CD4-positive, alpha-beta T cell treated with Interferon gamma for 1 hour (primary cell): ENCODE measurements around the gene CDK1.

Experiments used
- DNase-seq: peaks from one replicate; pipeline ENCODE4 v3.0.0-alpha.2; 2020

The CDK1 gene

GRCh38 chr10:60778971-60779796, 906 bp downstream of the CDK1 start:
- no peak for DNase-seq

- no peak for DNase-seq
These were observed 3.4 kb downstream of the CDK1 start for GRCh38 chr10:60781661-60782060.

GRCh38 chr10:60784641-60785040, 6.4 kb downstream of the CDK1 start:
- DNase-seq, result no peak

DNA sequence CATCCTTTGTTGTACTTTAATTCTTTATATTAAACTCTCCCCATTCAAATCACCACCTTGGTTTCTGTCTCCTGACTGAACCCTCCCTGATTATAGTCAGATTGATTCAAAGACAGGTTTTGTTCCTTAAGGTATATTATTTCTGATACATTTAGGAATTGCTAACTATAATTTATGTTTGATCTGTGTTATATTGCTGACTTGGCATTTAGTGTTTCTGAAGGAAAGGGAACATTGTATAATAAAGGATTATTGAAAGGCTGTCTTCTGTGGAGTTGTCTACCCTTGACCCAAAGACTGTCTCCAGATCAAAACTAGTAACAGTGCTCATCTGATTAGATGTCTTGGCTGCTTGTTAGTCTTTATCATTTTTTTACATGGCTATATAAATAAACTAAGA, 10.3 kb downstream of the CDK1 start:
- DNase-seq, result no peak

GRCh38 chr10:60789340-60789739, 11.1 kb downstream of the CDK1 start:
- no peak for DNase-seq

GRCh38 chr10:60794953-60795352, 16.7 kb downstream of the CDK1 start:
- DNase-seq, result no peak

GRCh38 chr10:60795465-60796202, 17.4 kb downstream of the CDK1 start:
- no peak for DNase-seq

GRCh38 chr10:60796481-60796880, 18.2 kb downstream of the CDK1 start:
- DNase-seq, result no peak

DNA sequence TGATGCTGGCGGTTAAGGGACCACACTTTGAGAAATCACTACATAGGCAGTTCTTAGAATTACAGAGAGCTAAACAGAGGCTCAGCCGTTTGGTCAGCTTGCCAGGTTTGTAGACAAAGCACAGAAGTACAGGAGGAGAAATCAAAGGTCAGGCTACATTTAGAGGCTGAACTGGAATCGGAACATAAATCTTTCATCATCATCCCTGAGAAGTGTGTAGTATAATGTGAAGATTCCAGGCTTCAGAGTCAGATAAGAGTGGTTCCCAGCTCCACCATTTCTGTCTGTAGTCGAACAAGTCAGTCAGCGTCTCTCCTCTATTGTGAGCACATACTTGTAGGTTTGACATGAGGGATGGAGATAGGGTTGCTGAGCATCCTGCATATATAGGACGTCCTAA, 18.9 kb downstream of the CDK1 start:
- DNase-seq, result no peak

DNA sequence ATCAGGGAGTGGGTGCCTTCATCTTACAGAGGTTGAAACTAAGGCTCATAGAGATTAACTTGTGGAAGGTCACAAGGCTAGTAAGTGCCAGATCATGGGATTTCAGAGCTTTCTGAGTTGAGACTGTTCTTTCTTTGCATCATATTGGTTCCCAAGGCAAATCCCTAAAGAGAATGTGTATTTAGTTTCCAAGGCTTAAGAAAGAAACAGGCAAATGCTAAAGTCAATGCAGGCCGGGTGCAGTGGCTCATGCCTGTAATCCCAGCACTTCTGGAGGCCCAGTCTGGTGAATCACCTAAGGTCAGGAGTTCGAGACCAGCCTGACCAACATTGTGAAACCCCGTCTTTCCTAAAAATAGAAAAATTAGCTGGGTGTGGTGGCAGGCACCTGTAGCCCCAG, 19.8 kb downstream of the CDK1 start:
- DNase-seq, result no peak

GRCh38 chr10:60798870-60799269, 20.6 kb downstream of the CDK1 start:
- DNase-seq, result no peak

DNA sequence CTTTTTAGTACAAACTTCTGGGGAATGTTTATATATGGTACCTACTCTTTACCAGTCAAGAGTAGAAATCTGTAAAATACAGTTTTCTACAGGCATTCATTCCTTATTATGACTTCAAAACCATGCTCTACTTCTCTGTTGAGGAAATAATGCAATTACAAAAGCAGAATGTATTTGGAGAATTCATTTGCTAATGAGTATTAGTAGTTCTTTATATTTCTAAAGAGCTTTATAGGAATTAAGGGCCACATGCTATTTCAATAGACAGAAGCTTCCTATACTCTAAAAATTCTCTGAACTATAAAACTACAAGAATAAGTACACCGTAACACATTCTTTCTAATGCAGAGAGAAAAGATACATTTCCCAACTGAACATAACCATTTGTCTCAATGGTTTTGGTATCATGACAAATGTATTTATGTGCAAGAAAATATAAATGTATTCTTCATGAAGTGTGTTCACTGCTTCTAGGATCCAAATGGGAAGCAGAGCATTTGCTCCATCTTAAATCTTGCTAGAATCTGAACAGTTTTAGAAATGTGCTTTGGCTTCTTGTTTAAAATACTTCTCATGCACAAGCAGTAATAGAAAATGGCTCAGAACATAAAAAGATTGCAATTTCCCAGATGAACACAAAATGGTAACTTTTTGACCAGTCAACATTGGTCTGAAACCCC, 21.8 kb downstream of the CDK1 start:
- no peak for DNase-seq

DNA sequence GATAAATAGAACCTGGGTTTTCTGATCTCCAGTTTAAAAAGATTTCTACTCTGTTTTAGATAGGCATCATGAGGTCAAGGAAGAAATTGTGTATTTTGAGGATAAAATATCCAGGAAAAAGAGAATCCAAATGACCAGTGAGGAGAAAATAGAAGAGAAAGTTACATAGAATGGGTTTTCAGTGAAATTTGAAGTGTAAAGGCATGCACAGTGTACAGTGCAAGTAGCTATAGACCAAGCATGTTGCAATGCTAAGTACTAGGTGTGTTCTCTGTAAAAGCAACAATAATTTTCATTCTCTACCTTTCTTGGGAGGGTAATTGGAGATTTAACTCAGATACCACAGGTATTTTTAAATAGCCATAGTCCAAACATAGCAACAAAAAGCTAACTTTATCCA, 22.6 kb downstream of the CDK1 start:
- DNase-seq, result no peak

DNA sequence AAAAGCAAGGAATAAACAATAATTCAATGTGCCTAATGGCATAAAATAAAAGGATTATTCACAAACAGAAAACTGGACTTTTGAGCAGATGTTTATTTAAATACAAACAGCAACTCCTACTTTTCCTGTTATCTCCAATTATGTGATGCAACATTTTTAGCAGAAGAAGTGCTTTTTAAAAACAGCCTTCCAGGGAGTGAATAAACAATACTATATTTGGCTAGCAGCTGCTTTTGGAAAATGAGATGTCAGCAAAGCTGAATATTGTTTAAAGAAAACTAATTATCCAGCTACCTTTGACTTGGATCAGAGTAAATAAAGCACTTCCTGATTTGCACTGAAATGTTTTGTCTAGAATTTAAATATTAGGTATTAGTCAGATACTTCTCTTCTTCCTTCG, 23.2 kb downstream of the CDK1 start:
- DNase-seq, result no peak

DNA sequence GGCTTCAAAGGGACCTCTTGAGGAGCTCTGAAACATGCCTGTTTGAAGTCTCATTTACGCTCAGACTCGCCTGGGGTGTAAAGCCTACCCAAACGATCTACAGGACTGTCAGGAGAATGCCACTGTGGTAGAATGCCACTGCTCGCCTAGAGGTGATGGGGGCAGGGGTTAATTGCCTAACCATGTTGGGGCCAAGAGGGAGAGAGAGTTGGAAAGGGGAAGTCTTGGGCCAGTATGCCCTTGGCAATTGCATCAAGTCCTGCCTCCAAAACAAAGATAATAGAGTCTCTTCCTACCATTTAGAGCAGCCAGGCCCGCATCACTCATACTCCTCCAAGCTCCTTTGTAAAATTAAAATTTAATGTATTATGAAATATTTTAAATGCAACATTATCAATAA, 25.2 kb downstream of the CDK1 start:
- DNase-seq, result no peak

GRCh38 chr10:60803865-60804264, 25.6 kb downstream of the CDK1 start:
- no peak for DNase-seq

GRCh38 chr10:60806921-60807320, 28.6 kb downstream of the CDK1 start:
- DNase-seq, result no peak

- DNase-seq, result no peak
These were observed 29.2 kb downstream of the CDK1 start for GRCh38 chr10:60807499-60807898.

DNA sequence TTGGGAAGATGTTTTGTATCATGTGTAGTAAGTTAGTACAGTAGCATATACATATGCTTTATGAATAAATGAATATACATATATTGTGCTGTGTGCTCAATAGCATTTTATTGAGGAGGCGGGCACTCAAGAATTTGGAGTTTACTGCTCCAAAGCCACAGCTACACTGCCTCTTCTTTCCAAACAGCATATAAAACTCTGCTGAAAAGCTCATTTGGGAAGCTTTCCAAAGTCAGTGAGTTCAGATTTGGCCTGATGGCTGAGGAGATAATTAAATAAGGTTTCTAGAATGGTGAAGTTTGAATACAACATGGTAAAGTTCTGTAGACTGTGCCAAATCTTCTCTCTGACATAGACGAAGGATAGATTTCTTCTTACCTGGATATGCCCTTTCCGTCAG, 29.8 kb downstream of the CDK1 start:
- no peak for DNase-seq

DNA sequence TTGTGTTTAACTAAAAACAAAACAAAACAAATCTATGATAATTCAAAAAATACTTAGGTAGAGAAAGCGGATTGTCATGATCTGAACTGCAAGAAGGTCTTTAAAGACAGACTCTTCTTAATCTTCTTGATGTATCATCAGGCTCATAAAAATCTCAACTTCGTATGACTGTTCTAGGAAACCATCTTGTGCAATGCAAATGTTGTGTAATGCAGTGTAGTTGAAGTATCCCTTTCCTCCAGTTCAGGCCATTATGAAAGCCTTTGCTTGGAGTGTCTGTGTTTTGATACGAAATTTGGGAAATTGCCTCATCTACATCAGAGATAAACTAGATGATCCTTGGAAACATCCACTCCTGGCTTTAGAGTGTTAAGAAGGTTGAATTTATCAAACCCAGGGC, 30.9 kb downstream of the CDK1 start:
- no peak for DNase-seq

GRCh38 chr10:60810437-60811182, 32.3 kb downstream of the CDK1 start:
- no peak for DNase-seq

DNA sequence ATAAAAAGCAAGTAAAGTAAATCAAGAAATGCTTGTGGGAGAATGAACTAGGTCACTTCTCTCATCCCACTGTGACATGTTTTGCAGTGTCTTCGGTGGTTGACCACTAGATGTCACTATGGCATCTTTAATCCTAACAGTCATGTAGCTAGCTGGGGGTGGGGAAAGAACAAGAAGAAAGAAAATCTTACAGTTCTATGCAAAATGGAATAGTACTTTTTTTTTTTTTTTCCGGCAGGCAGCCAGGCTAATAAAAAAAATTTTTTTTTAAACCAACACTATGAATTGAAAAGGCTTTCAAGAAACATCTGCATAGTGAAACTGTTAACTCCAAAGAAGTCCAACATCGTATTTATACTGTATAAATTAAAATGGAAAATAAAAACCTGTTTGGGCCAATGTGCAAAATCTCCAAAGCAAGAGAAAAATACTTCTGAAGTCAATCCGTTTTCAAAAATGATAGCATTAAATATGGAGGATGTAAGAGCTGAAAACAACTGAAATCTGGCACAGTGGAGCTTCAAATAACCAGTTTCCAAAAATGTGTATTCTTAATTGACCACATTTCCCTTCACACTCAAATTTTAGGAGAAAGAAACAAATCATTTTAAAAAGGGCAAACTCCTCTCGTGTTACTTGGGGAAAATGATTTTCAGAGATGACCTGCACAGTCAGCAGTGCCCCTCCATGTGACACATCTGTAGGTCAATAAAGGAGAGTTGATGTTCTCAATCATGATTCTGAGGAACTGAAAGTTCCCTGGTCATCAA, 38.5 kb downstream of the CDK1 start:
- peak; percentile 3 for DNase-seq
